HL-60 (cell line): Measurements from ENCODE around the gene STAT4.

Experiments used
- DNase-seq, 2 experiments: peaks; one replicate each; pipeline ENCODE4 v3.0.0-alpha.2; 2010 to 2020; ENCODE audit warnings: low read depth in 1 of 2, low spot score in 1 of 2
- H3K27ac ChIP-seq: fragments of 250-450 bp; sonication (Bioruptor Pico); replicated peaks from 2 replicates; pipeline ENCODE4 v1.5.1; 2020; ENCODE audit warnings: mild to moderate bottlenecking, moderate library complexity
- H3K27me3 ChIP-seq: fragments of 250-450 bp; sonication (Bioruptor Pico); 2 replicates; pipeline ENCODE4 v1.5.1; 2021; ENCODE audit warnings: mild to moderate bottlenecking, moderate library complexity; ENCODE audit not compliant: insufficient read depth, poor library complexity, severe bottlenecking
- H3K4me3 ChIP-seq: replicated peaks from 2 replicates; pipeline ENCODE4 v1.5.1; 2011; ENCODE audit warnings: mild to moderate bottlenecking, control low read depth, low read length; ENCODE audit not compliant: insufficient read depth
- GABPA ChIP-seq: IDR thresholded peaks from 2 replicates; pipeline ENCODE4 v1.6.1; 2012; ENCODE audit warnings: low read depth
- POLR2AphosphoS5 ChIP-seq: IDR thresholded peaks from 2 replicates; pipeline ENCODE4 v1.6.1; 2012; ENCODE audit warnings: low read depth
- REST ChIP-seq: IDR thresholded peaks from 2 replicates; pipeline ENCODE4 v1.6.1; 2012; ENCODE audit warnings: low read depth; ENCODE audit not compliant: insufficient replicate concordance
- SPI1 ChIP-seq: IDR thresholded peaks from 2 replicates; pipeline ENCODE4 v1.6.1; 2012; ENCODE audit warnings: low read depth, mild to moderate bottlenecking, borderline replicate concordance
- TF ChIP-seq, protein P1 (sequence below): IDR thresholded peaks from one replicate; pipeline ENCODE4 v1.5.1; 2011; ENCODE audit warnings: low read length, control low read depth, inconsistent platforms; ENCODE audit not compliant: insufficient read depth

Gene STAT4

DNA sequence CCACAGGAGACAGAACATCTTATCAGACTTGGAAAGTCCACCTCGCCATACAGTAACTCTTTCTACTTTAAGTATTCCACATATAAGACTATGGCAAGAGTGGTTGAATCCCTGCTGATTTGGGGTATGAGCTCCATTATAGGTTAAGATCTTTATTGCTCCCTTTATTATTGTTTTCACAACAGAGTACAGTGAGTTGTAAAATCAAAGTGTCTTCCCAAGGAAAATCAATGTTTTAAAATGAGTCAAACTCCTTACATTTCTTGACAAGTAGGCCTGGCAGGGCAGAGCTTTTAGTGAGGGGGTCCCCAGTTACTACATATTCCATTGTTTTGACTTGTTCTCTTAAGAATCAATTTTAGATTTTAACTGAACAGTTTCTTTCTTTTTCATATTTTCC lies 87.2 kb downstream of the STAT4 start:
- H3K27ac ChIP-seq = no peak overlapping the region
- H3K4me3 ChIP-seq = no peak overlapping the region
- no peaks in the 10 kb centered on the region for H3K27me3 ChIP-seq
- TF ChIP-seq, protein P1, sequence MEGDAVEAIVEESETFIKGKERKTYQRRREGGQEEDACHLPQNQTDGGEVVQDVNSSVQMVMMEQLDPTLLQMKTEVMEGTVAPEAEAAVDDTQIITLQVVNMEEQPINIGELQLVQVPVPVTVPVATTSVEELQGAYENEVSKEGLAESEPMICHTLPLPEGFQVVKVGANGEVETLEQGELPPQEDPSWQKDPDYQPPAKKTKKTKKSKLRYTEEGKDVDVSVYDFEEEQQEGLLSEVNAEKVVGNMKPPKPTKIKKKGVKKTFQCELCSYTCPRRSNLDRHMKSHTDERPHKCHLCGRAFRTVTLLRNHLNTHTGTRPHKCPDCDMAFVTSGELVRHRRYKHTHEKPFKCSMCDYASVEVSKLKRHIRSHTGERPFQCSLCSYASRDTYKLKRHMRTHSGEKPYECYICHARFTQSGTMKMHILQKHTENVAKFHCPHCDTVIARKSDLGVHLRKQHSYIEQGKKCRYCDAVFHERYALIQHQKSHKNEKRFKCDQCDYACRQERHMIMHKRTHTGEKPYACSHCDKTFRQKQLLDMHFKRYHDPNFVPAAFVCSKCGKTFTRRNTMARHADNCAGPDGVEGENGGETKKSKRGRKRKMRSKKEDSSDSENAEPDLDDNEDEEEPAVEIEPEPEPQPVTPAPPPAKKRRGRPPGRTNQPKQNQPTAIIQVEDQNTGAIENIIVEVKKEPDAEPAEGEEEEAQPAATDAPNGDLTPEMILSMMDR = no peak
- TF ChIP-seq SPI1 = no peak
- no peak for TF ChIP-seq GABPA
- no peak for TF ChIP-seq REST
- no peak for TF ChIP-seq POLR2AphosphoS5
- DNase-seq = no peak

DNA sequence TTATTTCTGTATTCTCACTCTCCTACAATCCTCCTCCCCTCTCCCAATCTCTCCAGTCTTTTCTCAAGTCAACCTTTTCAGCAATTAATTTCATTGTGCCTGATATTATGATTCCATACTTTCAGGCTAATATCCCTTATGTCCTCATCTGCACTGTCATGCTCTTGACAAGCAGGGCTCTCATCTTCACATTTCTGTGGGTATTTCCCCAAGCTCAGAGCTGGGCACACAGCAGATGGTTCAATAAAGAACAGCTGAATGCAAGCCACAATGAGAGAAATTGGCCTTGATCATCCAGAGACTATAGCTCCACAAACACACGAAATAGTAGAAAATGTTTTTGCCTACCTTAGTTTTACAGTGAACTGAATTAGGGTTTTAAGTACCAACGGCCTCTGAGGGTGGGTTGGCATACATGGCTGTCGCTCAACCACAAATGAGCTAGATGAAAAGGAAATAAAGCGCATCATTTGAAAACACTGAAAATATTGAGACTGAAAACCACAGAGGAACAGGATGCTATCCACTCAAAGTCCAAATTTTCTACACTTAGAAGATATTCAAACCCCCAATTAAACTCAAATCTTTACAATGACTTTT lies 89.3 kb downstream of the STAT4 start:
- DNase-seq = no peak
- Histone ChIP-seq H3K27ac (no peak overlapping the region), H3K27me3 (no peaks in the 10 kb centered on the region), H3K4me3 (no peak overlapping the region)
- no peak for TF ChIP-seq SPI1
- TF ChIP-seq POLR2AphosphoS5 = no peak
- TF ChIP-seq, protein P1 = no peak
- no peak for TF ChIP-seq REST
- TF ChIP-seq GABPA = no peak

GRCh38 chr2:191059308-191059707 lies 91.5 kb downstream of the STAT4 start:
- no peaks in the 10 kb centered on the region for H3K27me3 ChIP-seq
- no peak overlapping the region for H3K27ac ChIP-seq
- DNase-seq = no peak
- no peak overlapping the region for H3K4me3 ChIP-seq
- TF ChIP-seq POLR2AphosphoS5 (no peak), REST (no peak), GABPA (no peak), SPI1 (no peak)
- TF ChIP-seq, protein P1 = no peak
